Cardiac muscle cell (in vitro differentiated cells and primary cell): ENCODE data around the gene PTPMT1. TPM values are rescaled to one million over a fixed set of nuclear protein-coding genes. Genes with fewer than 3 reads are reported as not detected.

ENCODE experiments used
- DNase-seq, 2 donors: peaks; one replicate each; pipeline versions ENCODE4 v3.0.0 to v3.0.0-alpha.2; 2010 to 2017; ENCODE audit warnings: low read depth in 1 of 2, low spot score in 1 of 2
- H3K27ac ChIP-seq: fragments of 200-600 bp; sonication (generic); 2 replicates; pipeline ENCODE4 v1.5.1; 2016
- H3K27me3 ChIP-seq: fragments of 200-600 bp; sonication (generic); 2 replicates; pipeline ENCODE4 v1.6.0; 2016; ENCODE audit warnings: control low read depth
- H3K36me3 ChIP-seq: fragments of 200-600 bp; sonication (generic); 2 replicates; pipeline ENCODE4 v1.5.1; 2016; ENCODE audit warnings: control low read depth
- H3K4me1 ChIP-seq: fragments of 200-600 bp; sonication (generic); 2 replicates; pipeline ENCODE4 v1.8.1; 2017; ENCODE audit warnings: low read depth, mild to moderate bottlenecking, mixed run types
- H3K4me3 ChIP-seq: fragments of 200-600 bp; sonication (generic); 2 replicates; pipeline ENCODE4 v1.5.1; 2016; ENCODE audit warnings: mild to moderate bottlenecking
- H3K9me3 ChIP-seq: fragments of 200-600 bp; sonication (generic); 2 replicates; pipeline ENCODE4 v1.5.1; 2017; ENCODE audit warnings: low read depth, mild to moderate bottlenecking, control low read depth
- CTCF ChIP-seq: IDR thresholded peaks from 2 replicates; pipeline ENCODE4 v1.5.1; 2012; ENCODE audit warnings: low read depth, mild to moderate bottlenecking, low read length
- polyA plus RNA-seq: library from polyadenylated mRNA; unstranded; fragments of >200 nt; fragmentation: Nextera tagmentation; extraction: Ambion mirVana; gene quantifications from 2 replicates; pipeline ENCODE4 v1.2.1, GENCODE V29; 2016
- total RNA-seq: library from RNA; depleted of rRNA; stranded (reverse); fragments of >200 nt; gene quantifications from 2 replicates; pipeline ENCODE4 v1.2.3, GENCODE V29; 2016

Gene PTPMT1
- total and polyA plus RNA-seq, 2 experiments from 2014 or later: 123 to 246 TPM

GRCh38 chr11:47617417-47617809 lies 52.0 kb downstream of the PTPMT1 start:
- H3K27me3 ChIP-seq: no peaks in the 10 kb centered on the region
- peak overlapping the region; percentile 14 for H3K27ac ChIP-seq
- no peaks in the 10 kb centered on the region for H3K4me1 ChIP-seq
- H3K4me3 ChIP-seq: no peak overlapping the region
- peaks cover 23% of the 10 kb centered on the region for H3K36me3 ChIP-seq
- DNase-seq: peak in 1 of 2 donors; percentile 46
- no peaks in the 10 kb centered on the region for H3K9me3 ChIP-seq
- TF ChIP-seq CTCF: no peak

- Histone ChIP-seq H3K9me3 (no peaks in the 10 kb centered on the region), H3K4me3 (no peak overlapping the region), H3K27ac (no peak overlapping the region), H3K36me3 (peaks cover 52% of the 10 kb centered on the region), H3K4me1 (no peaks in the 10 kb centered on the region), H3K27me3 (no peaks in the 10 kb centered on the region)
- no peak for DNase-seq
- TF ChIP-seq CTCF: no peak
Measured at GRCh38 chr11:47620836-47621378, 55.5 kb downstream of the PTPMT1 start.

Other genes starting within 250 kb of the PTPMT1 start
- gene MYBPC3, start 212.9 kb upstream of the PTPMT1 start, total RNA-seq: 489 and 605 TPM in 2 replicates
- gene MYBPC3, start 212.9 kb upstream of the PTPMT1 start, polyA plus RNA-seq: 476 and 751 TPM in 2 replicates
- not detected in 2 replicates for gene SPI1, start 187.1 kb upstream of the PTPMT1 start, total RNA-seq
- 0.56 and 1.3 TPM in 2 replicates for gene SPI1, start 187.1 kb upstream of the PTPMT1 start, polyA plus RNA-seq
- 71.7 and 79.4 TPM in 2 replicates for gene SLC39A13, start 157.0 kb upstream of the PTPMT1 start, total RNA-seq
- gene SLC39A13, start 157.0 kb upstream of the PTPMT1 start, polyA plus RNA-seq: 80.8 and 86.6 TPM in 2 replicates
- gene PSMC3, start 139.2 kb upstream of the PTPMT1 start, total RNA-seq: 107 and 161 TPM in 2 replicates
- 161 and 236 TPM in 2 replicates for gene PSMC3, start 139.2 kb upstream of the PTPMT1 start, polyA plus RNA-seq
- not detected in 2 replicates for gene RAPSN, start 116.5 kb upstream of the PTPMT1 start, total RNA-seq
- not detected in 2 replicates for gene RAPSN, start 116.5 kb upstream of the PTPMT1 start, polyA plus RNA-seq
- gene CELF1, start 12.5 kb upstream of the PTPMT1 start, total RNA-seq: 72.2 and 178 TPM in 2 replicates
- 98.9 and 162 TPM in 2 replicates for gene CELF1, start 12.5 kb upstream of the PTPMT1 start, polyA plus RNA-seq
- 16.9 and 22.5 TPM in 2 replicates for gene KBTBD4, start 13.4 kb downstream of the PTPMT1 start, total RNA-seq
- gene KBTBD4, start 13.4 kb downstream of the PTPMT1 start, polyA plus RNA-seq: 18.6 and 23.9 TPM in 2 replicates
- gene NDUFS3, start 13.5 kb downstream of the PTPMT1 start, total RNA-seq: 79.1 and 128 TPM in 2 replicates
- 210 and 232 TPM in 2 replicates for gene NDUFS3, start 13.5 kb downstream of the PTPMT1 start, polyA plus RNA-seq
- not detected in 2 replicates for gene FAM180B, start 21.1 kb downstream of the PTPMT1 start, total RNA-seq
- gene FAM180B, start 21.1 kb downstream of the PTPMT1 start, polyA plus RNA-seq: 0.12 TPM in 1 of 2 replicates, not detected in the other
- 72.9 and 80.9 TPM in 2 replicates for gene C1QTNF4, start 28.8 kb downstream of the PTPMT1 start, total RNA-seq
- gene C1QTNF4, start 28.8 kb downstream of the PTPMT1 start, polyA plus RNA-seq: 50.8 and 53.6 TPM in 2 replicates
- 72.6 and 97.5 TPM in 2 replicates for gene MTCH2, start 77.0 kb downstream of the PTPMT1 start, total RNA-seq
- 231 and 271 TPM in 2 replicates for gene MTCH2, start 77.0 kb downstream of the PTPMT1 start, polyA plus RNA-seq
- 0.25 and 0.69 TPM in 2 replicates for gene AGBL2, start 149.8 kb downstream of the PTPMT1 start, total RNA-seq
- gene AGBL2, start 149.8 kb downstream of the PTPMT1 start, polyA plus RNA-seq: 1.7 TPM in 1 of 2 replicates, not detected in the other
- gene FNBP4, start 201.7 kb downstream of the PTPMT1 start, total RNA-seq: 57.8 and 104 TPM in 2 replicates
- gene FNBP4, start 201.7 kb downstream of the PTPMT1 start, polyA plus RNA-seq: 51.2 and 104 TPM in 2 replicates